HL-60 (cell line): ENCODE results near the gene MAP7.

ENCODE experiments used
- DNase-seq, 2 experiments: peaks; one replicate each; pipeline ENCODE4 v3.0.0-alpha.2; 2010 to 2020; ENCODE audit warnings: low read depth in 1 of 2, low spot score in 1 of 2
- H3K27ac ChIP-seq: fragments of 250-450 bp; sonication (Bioruptor Pico); replicated peaks from 2 replicates; pipeline ENCODE4 v1.5.1; 2020; ENCODE audit warnings: mild to moderate bottlenecking, moderate library complexity
- H3K27me3 ChIP-seq: fragments of 250-450 bp; sonication (Bioruptor Pico); 2 replicates; pipeline ENCODE4 v1.5.1; 2021; ENCODE audit warnings: mild to moderate bottlenecking, moderate library complexity; ENCODE audit not compliant: insufficient read depth, poor library complexity, severe bottlenecking
- H3K4me3 ChIP-seq: replicated peaks from 2 replicates; pipeline ENCODE4 v1.5.1; 2011; ENCODE audit warnings: mild to moderate bottlenecking, control low read depth, low read length; ENCODE audit not compliant: insufficient read depth
- GABPA ChIP-seq: IDR thresholded peaks from 2 replicates; pipeline ENCODE4 v1.6.1; 2012; ENCODE audit warnings: low read depth
- POLR2AphosphoS5 ChIP-seq: IDR thresholded peaks from 2 replicates; pipeline ENCODE4 v1.6.1; 2012; ENCODE audit warnings: low read depth
- SPI1 ChIP-seq: IDR thresholded peaks from 2 replicates; pipeline ENCODE4 v1.6.1; 2012; ENCODE audit warnings: low read depth, mild to moderate bottlenecking, borderline replicate concordance
- TF ChIP-seq, protein P1 (sequence below): IDR thresholded peaks from 2 replicates; pipeline ENCODE4 v1.6.1; 2012; ENCODE audit warnings: low read depth; ENCODE audit not compliant: insufficient replicate concordance
- TF ChIP-seq, protein P2 (sequence below): IDR thresholded peaks from one replicate; pipeline ENCODE4 v1.5.1; 2011; ENCODE audit warnings: low read length, control low read depth, inconsistent platforms; ENCODE audit not compliant: insufficient read depth

The MAP7 gene

DNA sequence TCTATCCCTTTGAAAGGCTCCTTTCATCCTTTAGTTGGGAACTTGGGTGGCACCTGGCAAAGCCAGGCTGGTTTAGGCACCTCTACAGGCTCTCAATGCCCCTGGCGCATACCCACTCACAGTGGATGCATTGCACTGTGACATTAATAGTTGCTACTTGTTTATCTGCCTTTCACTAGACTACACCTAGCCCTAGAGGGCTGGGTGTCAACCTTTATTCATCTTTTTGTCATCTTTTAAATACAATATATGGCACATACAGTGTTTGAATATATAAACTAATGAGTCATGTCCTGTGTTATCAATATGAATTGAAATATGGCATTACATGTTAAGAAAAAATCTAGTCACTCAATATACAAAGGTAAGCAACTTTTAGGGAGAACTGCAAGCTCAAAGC is 140.6 kb downstream of the MAP7 start:
- TF ChIP-seq, protein P1, sequence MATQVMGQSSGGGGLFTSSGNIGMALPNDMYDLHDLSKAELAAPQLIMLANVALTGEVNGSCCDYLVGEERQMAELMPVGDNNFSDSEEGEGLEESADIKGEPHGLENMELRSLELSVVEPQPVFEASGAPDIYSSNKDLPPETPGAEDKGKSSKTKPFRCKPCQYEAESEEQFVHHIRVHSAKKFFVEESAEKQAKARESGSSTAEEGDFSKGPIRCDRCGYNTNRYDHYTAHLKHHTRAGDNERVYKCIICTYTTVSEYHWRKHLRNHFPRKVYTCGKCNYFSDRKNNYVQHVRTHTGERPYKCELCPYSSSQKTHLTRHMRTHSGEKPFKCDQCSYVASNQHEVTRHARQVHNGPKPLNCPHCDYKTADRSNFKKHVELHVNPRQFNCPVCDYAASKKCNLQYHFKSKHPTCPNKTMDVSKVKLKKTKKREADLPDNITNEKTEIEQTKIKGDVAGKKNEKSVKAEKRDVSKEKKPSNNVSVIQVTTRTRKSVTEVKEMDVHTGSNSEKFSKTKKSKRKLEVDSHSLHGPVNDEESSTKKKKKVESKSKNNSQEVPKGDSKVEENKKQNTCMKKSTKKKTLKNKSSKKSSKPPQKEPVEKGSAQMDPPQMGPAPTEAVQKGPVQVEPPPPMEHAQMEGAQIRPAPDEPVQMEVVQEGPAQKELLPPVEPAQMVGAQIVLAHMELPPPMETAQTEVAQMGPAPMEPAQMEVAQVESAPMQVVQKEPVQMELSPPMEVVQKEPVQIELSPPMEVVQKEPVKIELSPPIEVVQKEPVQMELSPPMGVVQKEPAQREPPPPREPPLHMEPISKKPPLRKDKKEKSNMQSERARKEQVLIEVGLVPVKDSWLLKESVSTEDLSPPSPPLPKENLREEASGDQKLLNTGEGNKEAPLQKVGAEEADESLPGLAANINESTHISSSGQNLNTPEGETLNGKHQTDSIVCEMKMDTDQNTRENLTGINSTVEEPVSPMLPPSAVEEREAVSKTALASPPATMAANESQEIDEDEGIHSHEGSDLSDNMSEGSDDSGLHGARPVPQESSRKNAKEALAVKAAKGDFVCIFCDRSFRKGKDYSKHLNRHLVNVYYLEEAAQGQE = no peak
- TF ChIP-seq SPI1 (no peak), GABPA (no peak)
- no peak for DNase-seq
- no peak overlapping the region for H3K4me3 ChIP-seq
- H3K27me3 ChIP-seq = no peaks in the 10 kb centered on the region
- no peak overlapping the region for H3K27ac ChIP-seq

DNA sequence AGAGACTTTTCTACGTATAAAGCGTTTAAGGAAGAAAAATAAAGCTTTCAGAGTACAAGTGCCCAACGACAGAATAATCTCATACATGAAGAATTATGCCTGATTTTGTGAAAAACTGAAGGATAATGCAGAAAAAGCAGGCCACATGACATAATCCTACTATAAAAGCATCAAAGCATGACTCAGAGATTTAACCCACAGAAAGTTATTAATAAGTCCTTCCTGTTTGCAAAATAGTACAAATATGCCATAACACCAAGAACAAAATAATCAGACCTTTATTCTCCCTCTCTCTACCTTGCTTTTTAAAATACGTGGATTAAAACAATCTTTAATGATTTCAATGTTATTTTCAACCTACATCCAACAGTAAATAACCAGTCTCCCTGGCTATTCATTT is 142.0 kb downstream of the MAP7 start:
- Histone ChIP-seq H3K27ac (no peak overlapping the region), H3K27me3 (no peaks in the 10 kb centered on the region), H3K4me3 (no peak overlapping the region)
- DNase-seq = no peak
- TF ChIP-seq, protein P1 = no peak
- TF ChIP-seq GABPA = no peak
- TF ChIP-seq POLR2AphosphoS5 = no peak
- TF ChIP-seq, protein P2, sequence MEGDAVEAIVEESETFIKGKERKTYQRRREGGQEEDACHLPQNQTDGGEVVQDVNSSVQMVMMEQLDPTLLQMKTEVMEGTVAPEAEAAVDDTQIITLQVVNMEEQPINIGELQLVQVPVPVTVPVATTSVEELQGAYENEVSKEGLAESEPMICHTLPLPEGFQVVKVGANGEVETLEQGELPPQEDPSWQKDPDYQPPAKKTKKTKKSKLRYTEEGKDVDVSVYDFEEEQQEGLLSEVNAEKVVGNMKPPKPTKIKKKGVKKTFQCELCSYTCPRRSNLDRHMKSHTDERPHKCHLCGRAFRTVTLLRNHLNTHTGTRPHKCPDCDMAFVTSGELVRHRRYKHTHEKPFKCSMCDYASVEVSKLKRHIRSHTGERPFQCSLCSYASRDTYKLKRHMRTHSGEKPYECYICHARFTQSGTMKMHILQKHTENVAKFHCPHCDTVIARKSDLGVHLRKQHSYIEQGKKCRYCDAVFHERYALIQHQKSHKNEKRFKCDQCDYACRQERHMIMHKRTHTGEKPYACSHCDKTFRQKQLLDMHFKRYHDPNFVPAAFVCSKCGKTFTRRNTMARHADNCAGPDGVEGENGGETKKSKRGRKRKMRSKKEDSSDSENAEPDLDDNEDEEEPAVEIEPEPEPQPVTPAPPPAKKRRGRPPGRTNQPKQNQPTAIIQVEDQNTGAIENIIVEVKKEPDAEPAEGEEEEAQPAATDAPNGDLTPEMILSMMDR = no peak
- no peak for TF ChIP-seq SPI1

DNA sequence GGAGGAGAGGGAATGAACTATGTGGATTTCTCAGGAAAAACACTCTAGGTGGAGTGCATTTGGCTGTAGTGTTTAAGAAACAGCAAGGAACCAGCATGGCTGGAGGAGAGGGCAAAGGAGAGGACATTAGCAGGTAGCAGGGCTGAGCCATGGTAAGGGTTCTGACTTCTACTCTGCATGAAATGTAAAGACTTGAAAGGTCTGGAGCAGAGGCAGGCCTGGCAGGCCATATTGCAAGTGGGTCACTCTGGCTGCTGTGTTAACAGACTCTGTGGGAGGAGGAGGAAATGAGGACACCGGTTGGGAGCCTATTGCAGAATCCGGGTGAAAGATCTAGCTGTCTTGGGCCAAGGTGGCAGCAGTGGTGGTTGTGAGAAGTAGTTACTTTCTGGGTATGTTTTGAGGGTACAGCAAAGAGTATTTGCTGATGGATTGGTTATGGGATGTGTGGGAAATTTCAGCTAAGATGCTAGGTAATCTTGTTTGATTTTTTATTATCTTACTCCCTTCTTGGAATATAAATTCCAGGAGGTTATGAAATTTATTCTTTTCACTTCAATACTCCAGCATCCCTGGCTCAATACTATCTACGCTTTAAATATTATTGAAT is 144.7 kb downstream of the MAP7 start:
- H3K27ac ChIP-seq = no peak overlapping the region
- H3K27me3 ChIP-seq = no peaks in the 10 kb centered on the region
- H3K4me3 ChIP-seq = no peak overlapping the region
- no peak for TF ChIP-seq POLR2AphosphoS5
- no peak for TF ChIP-seq GABPA
- TF ChIP-seq, protein P1 = no peak
- TF ChIP-seq SPI1 = no peak
- TF ChIP-seq, protein P2 = no peak
- peak in 1 of 2 experiments; percentile 68 for DNase-seq
